ENCODE measurements around the gene PIGX. TPM values are rescaled to one million over a fixed set of nuclear protein-coding genes. Genes with fewer than 3 reads are reported as not detected.

PIGX gene
- polyA plus RNA-seq, 1 donor from 2014 or later: 116 TPM

DNA sequence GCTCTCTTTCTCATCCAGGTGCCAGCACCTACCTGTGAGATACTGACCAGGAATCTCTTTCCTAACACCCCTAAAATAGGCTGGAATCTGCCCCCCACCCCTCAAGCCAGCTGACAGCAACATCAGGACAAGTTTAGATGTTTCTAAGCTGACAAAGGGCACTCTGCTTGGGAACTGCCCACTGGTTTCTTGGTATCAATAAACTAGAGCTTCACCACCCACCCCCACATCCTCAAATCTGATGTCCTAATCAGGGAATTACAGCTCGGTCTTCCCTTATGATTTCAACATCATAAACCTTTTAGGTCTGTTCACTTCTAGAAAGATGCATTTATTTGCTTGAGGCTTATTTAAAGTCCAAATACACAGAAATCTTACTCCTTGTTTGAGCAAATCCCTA is 34.8 kb upstream of the PIGX start:
- no peak overlapping the region for H3K4me2 ChIP-seq (ENCODE audit: low read length)
- H3K9ac ChIP-seq (ENCODE audit: low read length): no peak overlapping the region
- no peaks in the 10 kb centered on the region for H3K9me2 ChIP-seq (ENCODE audit: insufficient read depth, low read length)
- H3K4me3 ChIP-seq (ENCODE audit: low read length): no peak overlapping the region
- H3K79me2 ChIP-seq (replicated peaks; ENCODE audit: insufficient read depth, low read length): no peaks in the 10 kb centered on the region
- H3K36me3 ChIP-seq (ENCODE audit: insufficient read depth, low read length): no peaks in the 10 kb centered on the region
- no peaks in the 10 kb centered on the region for H3K9me3 ChIP-seq (ENCODE audit: low read length)
- H2AFZ ChIP-seq (ENCODE audit: low read depth, low read length): no peak overlapping the region
- no peaks in the 10 kb centered on the region for H4K20me1 ChIP-seq (ENCODE audit: insufficient read depth)
- H3F3A ChIP-seq (ENCODE audit: insufficient read depth, low read length, poor library complexity, severe bottlenecking): no peaks in the 10 kb centered on the region
- no peaks in the 10 kb centered on the region for H3K27me3 ChIP-seq (ENCODE audit: insufficient read depth, low read depth, low read length)
- no peak overlapping the region for H3K27ac ChIP-seq (ENCODE audit: low read length)
- no peak for TF ChIP-seq RAD21 (conservative IDR thresholded peaks at IDR 0.05)
- TF ChIP-seq TAF1 (IDR thresholded peaks at IDR 0.05; ENCODE audit: low read depth): no peak

DNA sequence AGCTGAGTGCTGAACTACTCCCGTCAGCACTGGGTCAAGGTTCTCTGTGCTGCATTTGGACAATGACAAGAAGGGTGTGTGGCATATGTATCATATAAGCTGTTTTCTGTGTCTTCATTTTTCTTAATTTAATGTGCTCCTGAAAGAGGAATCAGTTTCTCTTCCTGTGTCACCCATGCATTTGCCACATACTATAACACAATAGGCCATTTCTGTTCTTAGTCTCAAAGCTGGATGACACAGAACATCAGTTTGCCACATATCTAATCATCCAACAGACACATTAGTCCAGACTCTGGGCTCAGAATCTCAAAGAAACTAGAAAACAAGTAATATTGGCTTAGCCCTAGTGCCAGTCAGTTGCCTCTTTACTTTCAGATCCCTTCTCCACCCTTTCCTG is 34.2 kb upstream of the PIGX start:
- TF ChIP-seq, protein P1, sequence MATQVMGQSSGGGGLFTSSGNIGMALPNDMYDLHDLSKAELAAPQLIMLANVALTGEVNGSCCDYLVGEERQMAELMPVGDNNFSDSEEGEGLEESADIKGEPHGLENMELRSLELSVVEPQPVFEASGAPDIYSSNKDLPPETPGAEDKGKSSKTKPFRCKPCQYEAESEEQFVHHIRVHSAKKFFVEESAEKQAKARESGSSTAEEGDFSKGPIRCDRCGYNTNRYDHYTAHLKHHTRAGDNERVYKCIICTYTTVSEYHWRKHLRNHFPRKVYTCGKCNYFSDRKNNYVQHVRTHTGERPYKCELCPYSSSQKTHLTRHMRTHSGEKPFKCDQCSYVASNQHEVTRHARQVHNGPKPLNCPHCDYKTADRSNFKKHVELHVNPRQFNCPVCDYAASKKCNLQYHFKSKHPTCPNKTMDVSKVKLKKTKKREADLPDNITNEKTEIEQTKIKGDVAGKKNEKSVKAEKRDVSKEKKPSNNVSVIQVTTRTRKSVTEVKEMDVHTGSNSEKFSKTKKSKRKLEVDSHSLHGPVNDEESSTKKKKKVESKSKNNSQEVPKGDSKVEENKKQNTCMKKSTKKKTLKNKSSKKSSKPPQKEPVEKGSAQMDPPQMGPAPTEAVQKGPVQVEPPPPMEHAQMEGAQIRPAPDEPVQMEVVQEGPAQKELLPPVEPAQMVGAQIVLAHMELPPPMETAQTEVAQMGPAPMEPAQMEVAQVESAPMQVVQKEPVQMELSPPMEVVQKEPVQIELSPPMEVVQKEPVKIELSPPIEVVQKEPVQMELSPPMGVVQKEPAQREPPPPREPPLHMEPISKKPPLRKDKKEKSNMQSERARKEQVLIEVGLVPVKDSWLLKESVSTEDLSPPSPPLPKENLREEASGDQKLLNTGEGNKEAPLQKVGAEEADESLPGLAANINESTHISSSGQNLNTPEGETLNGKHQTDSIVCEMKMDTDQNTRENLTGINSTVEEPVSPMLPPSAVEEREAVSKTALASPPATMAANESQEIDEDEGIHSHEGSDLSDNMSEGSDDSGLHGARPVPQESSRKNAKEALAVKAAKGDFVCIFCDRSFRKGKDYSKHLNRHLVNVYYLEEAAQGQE (IDR thresholded peaks at IDR 0.05; ENCODE audit: borderline replicate concordance): no peak
- no peak for TF ChIP-seq SMC3 (conservative IDR thresholded peaks at IDR 0.05; ENCODE audit: poor library complexity)
- TF ChIP-seq, protein P2, sequence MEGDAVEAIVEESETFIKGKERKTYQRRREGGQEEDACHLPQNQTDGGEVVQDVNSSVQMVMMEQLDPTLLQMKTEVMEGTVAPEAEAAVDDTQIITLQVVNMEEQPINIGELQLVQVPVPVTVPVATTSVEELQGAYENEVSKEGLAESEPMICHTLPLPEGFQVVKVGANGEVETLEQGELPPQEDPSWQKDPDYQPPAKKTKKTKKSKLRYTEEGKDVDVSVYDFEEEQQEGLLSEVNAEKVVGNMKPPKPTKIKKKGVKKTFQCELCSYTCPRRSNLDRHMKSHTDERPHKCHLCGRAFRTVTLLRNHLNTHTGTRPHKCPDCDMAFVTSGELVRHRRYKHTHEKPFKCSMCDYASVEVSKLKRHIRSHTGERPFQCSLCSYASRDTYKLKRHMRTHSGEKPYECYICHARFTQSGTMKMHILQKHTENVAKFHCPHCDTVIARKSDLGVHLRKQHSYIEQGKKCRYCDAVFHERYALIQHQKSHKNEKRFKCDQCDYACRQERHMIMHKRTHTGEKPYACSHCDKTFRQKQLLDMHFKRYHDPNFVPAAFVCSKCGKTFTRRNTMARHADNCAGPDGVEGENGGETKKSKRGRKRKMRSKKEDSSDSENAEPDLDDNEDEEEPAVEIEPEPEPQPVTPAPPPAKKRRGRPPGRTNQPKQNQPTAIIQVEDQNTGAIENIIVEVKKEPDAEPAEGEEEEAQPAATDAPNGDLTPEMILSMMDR (IDR thresholded peaks at IDR 0.05; ENCODE audit: poor library complexity, severe bottlenecking): no peak
- no peak for TF ChIP-seq MXI1 (conservative IDR thresholded peaks at IDR 0.05; ENCODE audit: poor library complexity, severe bottlenecking)
- no peak for TF ChIP-seq POLR2AphosphoS5 (IDR thresholded peaks at IDR 0.05)
- no peak for TF ChIP-seq TAF1 (IDR thresholded peaks at IDR 0.05; ENCODE audit: low read depth)
- no peak for TF ChIP-seq EP300 (conservative IDR thresholded peaks at IDR 0.05; ENCODE audit: poor library complexity, severe bottlenecking)
- no peak for TF ChIP-seq RAD21 (conservative IDR thresholded peaks at IDR 0.05)
- TF ChIP-seq EZH2 (IDR thresholded peaks at IDR 0.05; ENCODE audit: borderline replicate concordance, insufficient read depth, low read length, poor library complexity, severe bottlenecking): no peak
- Histone ChIP-seq H3K9me3 (ENCODE audit: low read length) (no peaks in the 10 kb centered on the region), H3K27me3 (ENCODE audit: insufficient read depth, low read depth, low read length) (no peaks in the 10 kb centered on the region)

More for the DNA sequence above, 34.2 kb upstream of the PIGX start:
- H3K79me2 ChIP-seq (replicated peaks; ENCODE audit: insufficient read depth, low read length): no peaks in the 10 kb centered on the region
- H4K20me1 ChIP-seq (ENCODE audit: insufficient read depth): no peaks in the 10 kb centered on the region
- no peak overlapping the region for H3K4me3 ChIP-seq (ENCODE audit: low read length)
- H3K9me2 ChIP-seq (ENCODE audit: insufficient read depth, low read length): no peaks in the 10 kb centered on the region
- no peaks in the 10 kb centered on the region for H3K36me3 ChIP-seq (ENCODE audit: insufficient read depth, low read length)
- H2AFZ ChIP-seq (ENCODE audit: low read depth, low read length): no peak overlapping the region
- no peak overlapping the region for H3K9ac ChIP-seq (ENCODE audit: low read length)
- no peak overlapping the region for H3K4me2 ChIP-seq (ENCODE audit: low read length)
- no peak overlapping the region for H3K27ac ChIP-seq (ENCODE audit: low read length)
- no peaks in the 10 kb centered on the region for H3F3A ChIP-seq (ENCODE audit: insufficient read depth, low read length, poor library complexity, severe bottlenecking)

Data from neural cell (in vitro differentiated cells).